Activated CD4-positive, alpha-beta T cell treated with anti-CD3 and anti-CD28 coated beads for 1 hour (primary cell): ENCODE results near the gene PLEKHO2.

Experiments
- DNase-seq: peaks from one replicate; pipeline ENCODE4 v3.0.0-alpha.2; 2020

PLEKHO2 gene

GRCh38 chr15:64828985-64829384, 12.7 kb upstream of the PLEKHO2 start:
- no peak for DNase-seq

- DNase-seq, result no peak
Observed at GRCh38 chr15:64833690-64834089, 8.0 kb upstream of the PLEKHO2 start.

GRCh38 chr15:64836023-64836536, 5.6 kb upstream of the PLEKHO2 start:
- no peak for DNase-seq

- no peak for DNase-seq
Observed at GRCh38 chr15:64837502-64837901, 4.2 kb upstream of the PLEKHO2 start.

- no peak for DNase-seq
Observed at GRCh38 chr15:64841060-64841343, 713 bp upstream of the PLEKHO2 start.

- DNase-seq, result no peak
Observed at GRCh38 chr15:64842096-64842939, 603 bp downstream of the PLEKHO2 start.

GRCh38 chr15:64842986-64843561, 1.4 kb downstream of the PLEKHO2 start:
- no peak for DNase-seq

- DNase-seq, result no peak
Observed at GRCh38 chr15:64843991-64844390, 2.3 kb downstream of the PLEKHO2 start.

- DNase-seq, result no peak
Observed at GRCh38 chr15:64844576-64845145, 2.9 kb downstream of the PLEKHO2 start.

GRCh38 chr15:64845183-64845611, 3.5 kb downstream of the PLEKHO2 start:
- no peak for DNase-seq

- DNase-seq, result no peak
Observed at GRCh38 chr15:64845831-64846595, 4.3 kb downstream of the PLEKHO2 start.

- DNase-seq, result no peak
Observed at GRCh38 chr15:64847016-64847415, 5.3 kb downstream of the PLEKHO2 start.

- no peak for DNase-seq
Observed at GRCh38 chr15:64847448-64847847, 5.7 kb downstream of the PLEKHO2 start.

GRCh38 chr15:64847876-64848716, 6.4 kb downstream of the PLEKHO2 start:
- DNase-seq, result no peak

GRCh38 chr15:64850778-64851502, 9.2 kb downstream of the PLEKHO2 start:
- no peak for DNase-seq

GRCh38 chr15:64851503-64851840, 9.8 kb downstream of the PLEKHO2 start:
- DNase-seq, result no peak

GRCh38 chr15:64854041-64854440, 12.3 kb downstream of the PLEKHO2 start:
- no peak for DNase-seq

- no peak for DNase-seq
Observed at GRCh38 chr15:64854526-64854925, 12.8 kb downstream of the PLEKHO2 start.

GRCh38 chr15:64855205-64855975, 13.7 kb downstream of the PLEKHO2 start:
- no peak for DNase-seq

- no peak for DNase-seq
Observed at GRCh38 chr15:64856429-64857145, 14.9 kb downstream of the PLEKHO2 start.
